GM23338 (cell line): Measurements from ENCODE around the gene ASS1. TPM values are rescaled to one million over a fixed set of nuclear protein-coding genes. Genes with fewer than 3 reads are reported as not detected.
A peak's percentile ranks its signal among the peaks of the same experiment; 100 is the strongest.

Experiments used
- ATAC-seq: fragments of 200-7000 bp; cut with Tn5 transposase; 3 replicates; pipeline ENCODE4 v1.9.1; 2020
- DNase-seq: peaks from one replicate; pipeline ENCODE4 v3.0.0-alpha.2; 2015; ENCODE audit warnings: low spot score
- H2AFZ ChIP-seq: fragments of 200-600 bp; sonication (generic); 2 replicates; pipeline ENCODE4 v1.8.0; 2016; ENCODE audit warnings: antibody characterized with exemption, mild to moderate bottlenecking, moderate library complexity
- H3F3A ChIP-seq: fragments of 200-600 bp; sonication (generic); replicated peaks from 2 replicates; pipeline ENCODE4 v1.8.0; 2017; ENCODE audit warnings: antibody characterized with exemption, mixed run types, low read depth
- H3K27ac ChIP-seq: fragments of 200-600 bp; sonication (generic); 2 replicates; pipeline ENCODE4 v1.6.1; 2016; ENCODE audit warnings: low read depth
- H3K27me3 ChIP-seq: fragments of 200-600 bp; sonication (generic); 2 replicates; pipeline ENCODE4 v1.8.0; 2016; ENCODE audit warnings: mild to moderate bottlenecking, mixed run types, moderate library complexity; ENCODE audit not compliant: insufficient read depth
- H3K36me3 ChIP-seq: fragments of 200-600 bp; sonication (generic); 2 replicates; pipeline ENCODE4 v1.8.0; 2016; ENCODE audit warnings: mild to moderate bottlenecking; ENCODE audit not compliant: insufficient read depth
- H3K4me1 ChIP-seq: fragments of 200-600 bp; sonication (generic); 2 replicates; pipeline ENCODE4 v1.8.0; 2016; ENCODE audit warnings: mild to moderate bottlenecking, moderate library complexity; ENCODE audit not compliant: insufficient read depth
- H3K4me2 ChIP-seq: fragments of 200-600 bp; sonication (generic); 2 replicates; pipeline ENCODE4 v1.7.1; 2017; ENCODE audit warnings: mixed run types
- H3K4me3 ChIP-seq: fragments of 200-600 bp; sonication (generic); 2 replicates; pipeline ENCODE4 v1.6.1; 2016; ENCODE audit warnings: mixed run types
- H3K79me2 ChIP-seq: fragments of 200-600 bp; sonication (generic); replicated peaks from 2 replicates; pipeline ENCODE4 v1.8.0; 2017; ENCODE audit warnings: mild to moderate bottlenecking; ENCODE audit not compliant: insufficient read depth
- H3K9me2 ChIP-seq: fragments of 200-600 bp; sonication (generic); 2 replicates; pipeline ENCODE4 v1.8.0; 2017; ENCODE audit not compliant: insufficient read depth
- H4K20me1 ChIP-seq: fragments of 200-600 bp; sonication (generic); replicated peaks from 2 replicates; pipeline ENCODE4 v1.8.0; 2017; ENCODE audit warnings: mild to moderate bottlenecking; ENCODE audit not compliant: insufficient read depth
- H3K27ac Mint-ChIP-seq: 2 replicates; pipeline ENCODE4 v1.8.0; 2020; ENCODE audit warnings: inconsistent platforms, mild to moderate bottlenecking, moderate library complexity, mixed read lengths
- H3K27me3 Mint-ChIP-seq: 3 replicates; pipeline ENCODE4 v1.8.0; 2022; ENCODE audit warnings: low read depth, mild to moderate bottlenecking, moderate library complexity, mixed read lengths, inconsistent platforms; ENCODE audit not compliant: insufficient read depth, poor library complexity
- H3K36me3 Mint-ChIP-seq: 3 replicates; pipeline ENCODE4 v1.8.0; 2021; ENCODE audit warnings: low read depth, mild to moderate bottlenecking, inconsistent platforms, moderate library complexity, mixed read lengths
- H3K4me1 Mint-ChIP-seq: 3 replicates; pipeline ENCODE4 v1.8.0; 2020; ENCODE audit warnings: mild to moderate bottlenecking, inconsistent platforms, mixed read lengths
- H3K4me3 Mint-ChIP-seq: 3 replicates; pipeline ENCODE4 v1.8.0; 2021; ENCODE audit warnings: moderate library complexity, mild to moderate bottlenecking, inconsistent platforms, mixed read lengths
- H3K9me3 Mint-ChIP-seq: 3 replicates; pipeline ENCODE4 v1.8.0; 2020; ENCODE audit warnings: moderate library complexity, mild to moderate bottlenecking, inconsistent platforms, mixed read lengths
- EZH2phosphoT487 ChIP-seq: fragments of 200-600 bp; sonication (generic); IDR thresholded peaks from one replicate; pipeline ENCODE4 v1.8.1; 2018; ENCODE audit warnings: antibody characterized with exemption; ENCODE audit not compliant: unreplicated experiment
- JUNB ChIP-seq: IDR thresholded peaks from one replicate; pipeline ENCODE4 v1.6.1; 2016; ENCODE audit warnings: antibody characterized with exemption; ENCODE audit not compliant: unreplicated experiment
- NANOG ChIP-seq: IDR thresholded peaks from 2 replicates; pipeline ENCODE4 v1.6.1; 2016; ENCODE audit warnings: antibody characterized with exemption, borderline replicate concordance
- POLR2AphosphoS5 ChIP-seq: IDR thresholded peaks from 2 replicates; pipeline ENCODE4 v1.6.1; 2016; ENCODE audit warnings: antibody characterized with exemption, low read depth
- ZNF114 ChIP-seq: fragments of 250-450 bp; sonication (Bioruptor Pico); IDR thresholded peaks from 2 replicates; pipeline ENCODE4 v1.5.0; 2020; ENCODE audit warnings: mild to moderate bottlenecking, moderate library complexity
- ZNF331 ChIP-seq: fragments of 250-450 bp; sonication (Bioruptor Pico); IDR thresholded peaks from 2 replicates; pipeline ENCODE4 v1.5.0; 2020; ENCODE audit warnings: low read depth, mild to moderate bottlenecking, moderate library complexity
- polyA plus RNA-seq: library from polyadenylated mRNA; unstranded; fragments of >200 nt; fragmentation: Nextera tagmentation; extraction: Ambion mirVana; gene quantifications from 2 replicates; pipeline ENCODE4 v1.2.1, GENCODE V29; 2016
- total RNA-seq: library from RNA; depleted of rRNA; stranded (reverse); fragments of >200 nt; shearing (Covaris generic); gene quantifications from 2 replicates; pipeline ENCODE4 v1.2.3, GENCODE V29; 2014
- TF ChIP-seq, protein P1 (sequence below): fragments of 250-450 bp; sonication (Bioruptor Pico); IDR thresholded peaks from 2 replicates; pipeline ENCODE4 v1.5.0; 2020; ENCODE audit warnings: mild to moderate bottlenecking, moderate library complexity
- TF ChIP-seq, protein P2 (sequence below): IDR thresholded peaks from one replicate; pipeline ENCODE4 v1.6.1; 2018; ENCODE audit warnings: antibody characterized with exemption; ENCODE audit not compliant: unreplicated experiment

Gene ASS1
- total and polyA plus RNA-seq, 2 experiments from 2014 or later = 65.8 to 103 TPM

DNA sequence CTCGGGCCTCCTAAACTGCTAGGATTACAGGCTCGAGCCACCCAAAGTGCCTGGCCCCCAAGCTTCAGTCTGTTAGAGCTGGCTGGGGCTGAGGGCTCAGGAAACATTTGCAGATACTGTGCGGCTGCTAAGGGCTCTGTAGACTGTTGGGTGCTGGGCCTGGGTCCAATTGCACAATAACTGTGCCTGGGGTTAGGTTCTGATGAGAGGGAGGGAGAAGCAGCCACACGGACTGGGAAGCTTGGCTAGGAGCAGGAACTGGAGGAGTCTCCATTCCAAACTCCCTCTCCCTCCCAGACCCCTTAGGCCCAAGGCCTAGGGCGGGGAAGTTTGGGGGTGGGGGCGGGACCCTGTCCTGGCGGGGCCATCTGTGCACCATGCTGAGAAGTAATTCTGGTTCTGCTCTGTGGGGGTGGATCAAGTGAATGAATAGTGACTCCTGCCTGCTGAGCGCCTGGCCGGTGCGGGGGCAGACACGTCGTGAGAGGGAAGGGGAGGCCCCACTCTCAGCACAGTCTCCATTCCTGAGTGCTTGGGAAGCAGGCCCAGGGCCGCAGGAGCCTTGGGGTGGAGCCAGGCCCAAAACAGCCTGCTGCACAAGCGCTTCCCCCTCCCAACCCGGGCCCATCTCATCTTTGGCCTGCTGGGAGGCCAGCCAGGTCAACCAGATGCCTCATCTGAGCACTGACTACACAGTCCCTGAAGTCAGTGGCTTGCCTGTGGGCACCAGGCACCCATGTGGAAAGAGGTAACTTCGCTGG lies 1.5 kb downstream of the ASS1 start (continued):
- TF ChIP-seq, protein P1, sequence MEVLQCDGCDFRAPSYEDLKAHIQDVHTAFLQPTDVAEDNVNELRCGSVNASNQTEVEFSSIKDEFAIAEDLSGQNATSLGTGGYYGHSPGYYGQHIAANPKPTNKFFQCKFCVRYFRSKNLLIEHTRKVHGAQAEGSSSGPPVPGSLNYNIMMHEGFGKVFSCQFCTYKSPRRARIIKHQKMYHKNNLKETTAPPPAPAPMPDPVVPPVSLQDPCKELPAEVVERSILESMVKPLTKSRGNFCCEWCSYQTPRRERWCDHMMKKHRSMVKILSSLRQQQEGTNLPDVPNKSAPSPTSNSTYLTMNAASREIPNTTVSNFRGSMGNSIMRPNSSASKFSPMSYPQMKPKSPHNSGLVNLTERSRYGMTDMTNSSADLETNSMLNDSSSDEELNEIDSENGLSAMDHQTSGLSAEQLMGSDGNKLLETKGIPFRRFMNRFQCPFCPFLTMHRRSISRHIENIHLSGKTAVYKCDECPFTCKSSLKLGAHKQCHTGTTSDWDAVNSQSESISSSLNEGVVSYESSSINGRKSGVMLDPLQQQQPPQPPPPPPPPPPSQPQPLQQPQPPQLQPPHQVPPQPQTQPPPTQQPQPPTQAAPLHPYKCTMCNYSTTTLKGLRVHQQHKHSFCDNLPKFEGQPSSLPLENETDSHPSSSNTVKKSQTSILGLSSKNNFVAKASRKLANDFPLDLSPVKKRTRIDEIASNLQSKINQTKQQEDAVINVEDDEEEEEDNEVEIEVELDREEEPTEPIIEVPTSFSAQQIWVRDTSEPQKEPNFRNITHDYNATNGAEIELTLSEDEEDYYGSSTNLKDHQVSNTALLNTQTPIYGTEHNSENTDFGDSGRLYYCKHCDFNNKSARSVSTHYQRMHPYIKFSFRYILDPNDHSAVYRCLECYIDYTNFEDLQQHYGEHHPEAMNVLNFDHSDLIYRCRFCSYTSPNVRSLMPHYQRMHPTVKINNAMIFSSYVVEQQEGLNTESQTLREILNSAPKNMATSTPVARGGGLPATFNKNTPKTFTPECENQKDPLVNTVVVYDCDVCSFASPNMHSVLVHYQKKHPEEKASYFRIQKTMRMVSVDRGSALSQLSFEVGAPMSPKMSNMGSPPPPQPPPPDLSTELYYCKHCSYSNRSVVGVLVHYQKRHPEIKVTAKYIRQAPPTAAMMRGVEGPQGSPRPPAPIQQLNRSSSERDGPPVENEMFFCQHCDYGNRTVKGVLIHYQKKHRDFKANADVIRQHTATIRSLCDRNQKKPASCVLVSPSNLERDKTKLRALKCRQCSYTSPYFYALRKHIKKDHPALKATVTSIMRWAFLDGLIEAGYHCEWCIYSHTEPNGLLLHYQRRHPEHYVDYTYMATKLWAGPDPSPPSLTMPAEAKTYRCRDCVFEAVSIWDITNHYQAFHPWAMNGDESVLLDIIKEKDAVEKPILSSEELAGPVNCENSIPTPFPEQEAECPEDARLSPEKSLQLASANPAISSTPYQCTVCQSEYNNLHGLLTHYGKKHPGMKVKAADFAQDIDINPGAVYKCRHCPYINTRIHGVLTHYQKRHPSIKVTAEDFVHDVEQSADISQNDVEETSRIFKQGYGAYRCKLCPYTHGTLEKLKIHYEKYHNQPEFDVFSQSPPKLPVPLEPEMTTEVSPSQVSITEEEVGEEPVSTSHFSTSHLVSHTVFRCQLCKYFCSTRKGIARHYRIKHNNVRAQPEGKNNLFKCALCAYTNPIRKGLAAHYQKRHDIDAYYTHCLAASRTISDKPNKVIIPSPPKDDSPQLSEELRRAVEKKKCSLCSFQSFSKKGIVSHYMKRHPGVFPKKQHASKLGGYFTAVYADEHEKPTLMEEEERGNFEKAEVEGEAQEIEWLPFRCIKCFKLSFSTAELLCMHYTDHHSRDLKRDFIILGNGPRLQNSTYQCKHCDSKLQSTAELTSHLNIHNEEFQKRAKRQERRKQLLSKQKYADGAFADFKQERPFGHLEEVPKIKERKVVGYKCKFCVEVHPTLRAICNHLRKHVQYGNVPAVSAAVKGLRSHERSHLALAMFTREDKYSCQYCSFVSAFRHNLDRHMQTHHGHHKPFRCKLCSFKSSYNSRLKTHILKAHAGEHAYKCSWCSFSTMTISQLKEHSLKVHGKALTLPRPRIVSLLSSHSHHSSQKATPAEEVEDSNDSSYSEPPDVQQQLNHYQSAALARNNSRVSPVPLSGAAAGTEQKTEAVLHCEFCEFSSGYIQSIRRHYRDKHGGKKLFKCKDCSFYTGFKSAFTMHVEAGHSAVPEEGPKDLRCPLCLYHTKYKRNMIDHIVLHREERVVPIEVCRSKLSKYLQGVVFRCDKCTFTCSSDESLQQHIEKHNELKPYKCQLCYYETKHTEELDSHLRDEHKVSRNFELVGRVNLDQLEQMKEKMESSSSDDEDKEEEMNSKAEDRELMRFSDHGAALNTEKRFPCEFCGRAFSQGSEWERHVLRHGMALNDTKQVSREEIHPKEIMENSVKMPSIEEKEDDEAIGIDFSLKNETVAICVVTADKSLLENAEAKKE (CRISPR knock-in tag) = no peak
- TF ChIP-seq ZNF114 (CRISPR knock-in tag) (no peak), JUNB (no peak), ZNF331 (CRISPR knock-in tag) (no peak)

DNA sequence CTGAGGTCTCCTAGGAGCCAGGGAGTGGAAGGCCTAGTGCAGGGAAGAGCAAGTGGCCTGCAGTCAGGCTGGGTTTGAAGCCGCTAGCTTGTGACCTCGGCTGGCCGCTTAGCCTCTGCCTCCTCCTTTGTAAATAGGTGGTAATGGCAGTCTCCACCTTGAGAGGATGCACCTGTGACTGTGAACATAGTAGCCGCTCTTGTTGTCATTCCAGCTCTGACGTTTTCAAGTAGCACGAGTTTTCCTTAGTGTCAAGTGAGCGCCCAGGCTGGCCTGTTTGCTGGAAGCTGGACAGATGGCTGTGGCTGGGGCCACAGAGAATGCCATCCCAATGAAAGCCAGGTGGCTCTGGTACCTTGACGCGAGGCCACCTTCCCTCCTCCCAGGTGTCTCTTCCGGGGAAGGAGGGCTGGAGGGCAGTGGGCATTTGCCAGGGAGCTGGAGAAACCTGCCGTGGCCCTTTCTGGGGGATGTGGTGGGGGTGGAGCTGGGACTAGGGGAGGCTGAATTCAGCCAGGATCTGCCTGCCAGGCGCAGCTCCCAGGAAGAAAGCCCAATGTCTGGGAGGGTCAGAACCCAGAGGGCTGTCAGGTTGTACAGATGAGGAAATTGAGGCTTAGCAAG lies 2.5 kb downstream of the ASS1 start:
- Histone ChIP-seq H3K79me2 (no peaks in the 10 kb centered on the region; the same call in 1 of the 2 replicates), H4K20me1 (no peaks in the 10 kb centered on the region; the same call in 1 of the 2 replicates), H3K4me3 (peak overlapping the region; percentile 85; the same call in 1 of the 2 replicates), H3K4me1 (peaks cover 46% of the 10 kb centered on the region), H2AFZ (no peak overlapping the region), H3K27me3 (peaks cover 30% of the 10 kb centered on the region), H3F3A (peaks cover 8% of the 10 kb centered on the region; the same call in 1 of the 2 replicates), H3K9me2 (no peaks in the 10 kb centered on the region), H3K36me3 (no peaks in the 10 kb centered on the region; the same call in 1 of the 2 replicates), H3K4me2 (peak overlapping the region; percentile 96), H3K27ac (no peak overlapping the region)
- DNase-seq (no peak), ATAC-seq (no peak)
- peak overlapping the region; percentile 76 for H3K4me3 Mint-ChIP-seq
- H3K36me3 Mint-ChIP-seq = peaks cover 27% of the 10 kb centered on the region
- H3K27me3 Mint-ChIP-seq = peaks cover 42% of the 10 kb centered on the region
- peaks cover 60% of the 10 kb centered on the region for H3K4me1 Mint-ChIP-seq
- H3K27ac Mint-ChIP-seq = 0 out of 2 replicates have a peak overlapping the region, but pooled peaks have one; percentile 28
- 0 out of 3 replicates have a peak, but pooled peaks cover under 1% of the 10 kb centered on the region for H3K9me3 Mint-ChIP-seq
- TF ChIP-seq NANOG (no peak), EZH2phosphoT487 (no peak), POLR2AphosphoS5 (no peak)
- TF ChIP-seq, protein P2, sequence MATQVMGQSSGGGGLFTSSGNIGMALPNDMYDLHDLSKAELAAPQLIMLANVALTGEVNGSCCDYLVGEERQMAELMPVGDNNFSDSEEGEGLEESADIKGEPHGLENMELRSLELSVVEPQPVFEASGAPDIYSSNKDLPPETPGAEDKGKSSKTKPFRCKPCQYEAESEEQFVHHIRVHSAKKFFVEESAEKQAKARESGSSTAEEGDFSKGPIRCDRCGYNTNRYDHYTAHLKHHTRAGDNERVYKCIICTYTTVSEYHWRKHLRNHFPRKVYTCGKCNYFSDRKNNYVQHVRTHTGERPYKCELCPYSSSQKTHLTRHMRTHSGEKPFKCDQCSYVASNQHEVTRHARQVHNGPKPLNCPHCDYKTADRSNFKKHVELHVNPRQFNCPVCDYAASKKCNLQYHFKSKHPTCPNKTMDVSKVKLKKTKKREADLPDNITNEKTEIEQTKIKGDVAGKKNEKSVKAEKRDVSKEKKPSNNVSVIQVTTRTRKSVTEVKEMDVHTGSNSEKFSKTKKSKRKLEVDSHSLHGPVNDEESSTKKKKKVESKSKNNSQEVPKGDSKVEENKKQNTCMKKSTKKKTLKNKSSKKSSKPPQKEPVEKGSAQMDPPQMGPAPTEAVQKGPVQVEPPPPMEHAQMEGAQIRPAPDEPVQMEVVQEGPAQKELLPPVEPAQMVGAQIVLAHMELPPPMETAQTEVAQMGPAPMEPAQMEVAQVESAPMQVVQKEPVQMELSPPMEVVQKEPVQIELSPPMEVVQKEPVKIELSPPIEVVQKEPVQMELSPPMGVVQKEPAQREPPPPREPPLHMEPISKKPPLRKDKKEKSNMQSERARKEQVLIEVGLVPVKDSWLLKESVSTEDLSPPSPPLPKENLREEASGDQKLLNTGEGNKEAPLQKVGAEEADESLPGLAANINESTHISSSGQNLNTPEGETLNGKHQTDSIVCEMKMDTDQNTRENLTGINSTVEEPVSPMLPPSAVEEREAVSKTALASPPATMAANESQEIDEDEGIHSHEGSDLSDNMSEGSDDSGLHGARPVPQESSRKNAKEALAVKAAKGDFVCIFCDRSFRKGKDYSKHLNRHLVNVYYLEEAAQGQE = no peak
